HG02973 (cell line): Measurements from ENCODE around the gene MAP3K19.
"Not testable (repeated sequence)": the region's sequence is repeated elsewhere in the genome, so short reads cannot be mapped to it uniquely, and the experiment has no call there.

Experiments
- ATAC-seq: cut with Tn5 transposase; IDR thresholded peaks from one replicate; pipeline ENCODE4 v1.9.1; 2021; ENCODE audit warnings: moderate library complexity; ENCODE audit not compliant: unreplicated experiment

Gene MAP3K19

GRCh38 chr2:134988994-134989605, 58.1 kb downstream of the MAP3K19 start:
- ATAC-seq: no peak

- no peak for ATAC-seq
Measured at GRCh38 chr2:134985061-134985460, 62.2 kb downstream of the MAP3K19 start.

DNA sequence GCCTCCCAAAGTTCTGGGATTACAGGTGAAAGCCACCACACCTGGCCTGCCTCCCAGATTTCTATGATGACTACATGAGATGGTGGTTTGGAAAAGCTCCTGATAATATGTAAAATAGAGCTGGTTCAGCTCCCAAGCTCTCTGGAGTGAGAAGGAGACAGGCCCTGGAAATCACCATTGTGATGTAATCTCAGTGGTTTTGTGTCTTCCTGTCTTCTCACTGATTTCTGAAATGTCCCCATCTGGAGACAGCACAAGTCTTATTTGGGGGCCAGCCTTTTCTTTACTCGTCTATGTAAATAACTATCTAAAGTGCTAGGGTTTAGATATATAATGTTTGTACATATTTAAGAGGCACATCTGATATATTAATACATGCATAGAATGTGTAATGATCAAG, 64.6 kb downstream of the MAP3K19 start:
- no peak for ATAC-seq

- ATAC-seq: no peak
Measured at GRCh38 chr2:134980639-134981038, 66.6 kb downstream of the MAP3K19 start.

DNA sequence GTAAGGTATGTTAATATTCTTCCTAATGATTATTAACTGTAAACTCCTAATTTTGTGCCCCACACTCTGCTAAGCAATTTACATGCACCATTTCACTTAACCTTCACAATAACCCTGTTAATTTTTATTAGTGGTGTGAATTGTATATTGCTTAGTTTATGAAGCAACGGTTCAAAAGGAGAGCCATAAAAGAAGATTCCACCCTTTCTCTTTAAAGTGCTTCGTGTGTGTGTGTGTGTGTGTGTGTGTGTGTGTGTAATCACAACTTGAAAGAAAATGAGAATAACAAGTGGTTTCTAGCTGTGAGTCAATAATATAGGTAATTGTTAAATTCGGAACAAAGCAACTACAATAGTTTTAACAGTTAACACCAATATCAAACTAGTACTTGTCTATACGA, 68.0 kb downstream of the MAP3K19 start:
- no peak for ATAC-seq

GRCh38 chr2:134977104-134977503, 70.1 kb downstream of the MAP3K19 start:
- not testable (repeated sequence) for ATAC-seq

DNA sequence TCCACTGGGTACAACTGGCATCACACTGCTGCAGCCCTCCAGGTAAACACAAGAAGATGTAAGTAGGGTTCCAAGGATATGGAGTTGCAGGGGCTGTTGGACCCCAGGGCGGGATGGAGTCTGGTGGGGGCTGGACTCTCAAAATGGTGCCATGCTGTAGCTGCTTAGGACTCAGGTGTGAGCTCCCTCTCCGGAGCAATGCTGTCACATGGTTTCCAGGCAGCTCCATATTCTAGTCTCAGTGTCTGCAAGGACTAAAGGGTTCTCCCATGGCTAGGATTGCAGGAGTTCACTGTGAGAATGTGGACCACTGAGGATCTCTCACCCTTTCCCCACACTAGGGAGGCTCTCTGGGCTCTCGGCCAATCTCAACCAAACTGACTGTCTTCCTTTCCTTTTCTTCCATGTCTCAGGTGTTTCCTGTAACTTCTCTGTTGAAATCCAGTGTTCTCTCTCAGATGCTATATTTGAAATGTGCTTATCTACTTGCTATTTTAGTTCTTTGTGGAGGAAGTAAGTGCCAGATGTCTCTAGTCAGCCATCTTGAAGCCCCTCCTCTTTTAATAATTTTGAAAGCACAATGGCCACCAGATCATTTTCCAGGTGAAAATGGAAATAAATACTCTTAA, 71.1 kb downstream of the MAP3K19 start:
- no peak for ATAC-seq

- no peak for ATAC-seq
Measured at GRCh38 chr2:134975281-134976009, 71.8 kb downstream of the MAP3K19 start.

DNA sequence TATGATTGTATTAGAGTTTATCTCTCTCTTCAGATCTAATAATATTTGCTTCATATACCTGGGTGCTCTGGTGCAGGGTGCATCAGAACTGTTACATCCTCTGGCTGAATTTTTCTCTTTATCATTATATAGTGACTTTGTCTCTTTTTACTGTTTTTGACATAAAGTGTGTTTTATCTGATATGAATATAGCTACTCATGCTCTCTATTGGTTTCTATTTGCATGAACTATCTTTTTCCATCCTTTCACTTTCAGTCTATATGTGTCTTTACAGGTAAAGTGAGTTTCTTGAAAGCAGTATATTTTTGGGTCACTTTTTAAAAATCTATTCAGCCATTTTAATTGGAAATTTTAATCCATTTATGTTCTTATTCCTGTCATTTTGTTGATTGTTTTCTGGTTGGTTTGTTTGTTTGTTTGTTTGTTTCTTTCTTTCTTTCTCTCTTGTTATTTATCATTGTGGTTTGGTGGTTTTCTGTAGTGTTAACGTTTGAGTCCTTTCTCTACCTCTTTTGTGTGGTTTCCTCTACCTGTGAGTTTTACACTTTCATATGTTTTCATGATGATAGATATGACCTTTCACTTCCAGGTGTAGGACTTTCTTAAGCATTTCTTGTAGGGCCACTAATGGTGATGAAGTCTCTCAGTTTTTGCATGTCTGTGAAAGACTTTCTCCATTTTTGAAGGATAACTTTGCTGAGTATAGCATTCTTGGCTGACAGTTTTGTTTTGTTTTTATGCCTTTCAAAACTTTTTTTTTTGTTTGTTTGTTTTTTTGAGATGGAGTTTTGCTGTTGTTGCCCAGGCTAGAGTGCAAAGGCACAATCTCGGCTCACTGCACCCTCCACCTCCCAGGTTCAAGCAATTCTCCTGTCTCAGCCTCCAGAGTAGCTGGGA, 73.8 kb downstream of the MAP3K19 start:
- ATAC-seq: peak; percentile 86

DNA sequence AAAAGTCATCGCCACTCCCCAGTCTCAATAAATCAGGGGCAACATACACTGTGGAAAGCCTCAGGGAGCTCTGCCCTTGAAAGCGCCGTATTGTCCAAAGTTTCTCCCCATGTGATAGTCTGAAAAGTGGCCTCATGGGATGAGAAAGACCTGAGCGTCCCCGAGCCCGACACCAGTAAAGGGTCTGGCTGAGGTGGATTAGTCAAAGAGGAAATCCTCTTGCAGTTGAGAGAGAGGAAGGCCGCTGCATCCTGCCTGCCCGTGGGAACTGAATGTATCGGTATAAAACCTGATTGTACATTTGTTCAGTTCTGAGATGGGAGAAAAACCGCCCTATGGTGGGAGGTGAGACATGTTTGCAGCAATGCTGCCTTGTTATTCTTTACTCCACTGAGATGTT, 80.1 kb downstream of the MAP3K19 start:
- ATAC-seq: not testable (repeated sequence)

- ATAC-seq: no peak
Measured at GRCh38 chr2:134957477-134957876, 89.8 kb downstream of the MAP3K19 start.

GRCh38 chr2:134955744-134956143, 91.5 kb downstream of the MAP3K19 start:
- ATAC-seq: no peak

DNA sequence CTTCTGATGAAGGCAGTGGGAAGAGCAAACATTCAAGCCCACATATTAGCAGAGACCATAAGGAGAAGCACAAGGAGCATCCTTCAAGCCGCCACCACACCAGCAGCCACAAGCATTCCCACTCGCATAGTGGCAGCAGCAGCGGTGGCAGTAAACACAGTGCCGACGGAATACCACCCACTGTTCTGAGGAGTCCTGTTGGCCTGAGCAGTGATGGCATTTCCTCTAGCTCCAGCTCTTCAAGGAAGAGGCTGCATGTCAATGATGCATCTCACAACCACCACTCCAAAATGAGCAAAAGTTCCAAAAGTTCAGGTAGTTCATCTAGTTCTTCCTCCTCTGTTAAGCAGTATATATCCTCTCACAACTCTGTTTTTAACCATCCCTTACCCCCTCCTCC, 93.2 kb downstream of the MAP3K19 start:
- ATAC-seq: no peak

- ATAC-seq: no peak
Measured at GRCh38 chr2:134952608-134953007, 94.6 kb downstream of the MAP3K19 start.

DNA sequence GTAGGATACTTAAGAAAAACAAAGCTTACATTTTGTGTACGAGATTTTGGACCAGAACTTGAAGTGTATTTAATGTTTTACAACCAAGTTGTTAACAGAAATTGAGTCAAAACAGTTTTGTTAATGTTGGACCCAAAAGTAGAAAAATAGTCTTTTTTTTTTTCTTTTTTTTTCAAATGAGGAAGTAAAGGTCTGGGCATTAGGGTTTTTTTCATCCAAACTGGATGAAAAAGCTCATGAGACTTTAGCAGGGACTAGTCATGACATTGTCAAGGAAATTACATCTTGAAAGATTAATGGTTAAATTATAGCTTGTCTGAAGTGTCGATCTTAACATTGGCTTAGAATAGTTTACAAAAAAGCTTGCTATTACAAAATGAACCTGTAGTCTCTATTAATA, 96.4 kb downstream of the MAP3K19 start:
- ATAC-seq: no peak

GRCh38 chr2:134949981-134950708, 97.1 kb downstream of the MAP3K19 start:
- ATAC-seq: no peak

DNA sequence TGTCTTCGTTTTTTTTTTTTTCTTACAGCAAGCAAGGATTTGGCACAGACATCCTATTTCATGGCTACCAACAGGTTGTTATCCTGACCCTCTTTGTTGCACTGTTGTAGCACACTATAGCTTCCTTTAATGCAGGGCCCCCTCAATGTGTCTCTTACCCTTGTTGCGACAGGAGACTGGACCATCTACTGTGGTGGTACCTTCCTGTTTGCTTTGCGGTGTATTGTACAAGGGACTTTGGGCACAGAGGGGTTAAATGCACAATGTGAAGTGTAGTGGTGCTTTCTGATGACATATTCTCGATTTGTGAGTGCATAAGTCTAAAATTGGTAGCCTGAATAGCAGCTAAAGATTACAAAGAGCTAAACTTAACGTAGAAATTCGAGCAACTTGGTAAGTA, 101.2 kb downstream of the MAP3K19 start:
- no peak for ATAC-seq

DNA sequence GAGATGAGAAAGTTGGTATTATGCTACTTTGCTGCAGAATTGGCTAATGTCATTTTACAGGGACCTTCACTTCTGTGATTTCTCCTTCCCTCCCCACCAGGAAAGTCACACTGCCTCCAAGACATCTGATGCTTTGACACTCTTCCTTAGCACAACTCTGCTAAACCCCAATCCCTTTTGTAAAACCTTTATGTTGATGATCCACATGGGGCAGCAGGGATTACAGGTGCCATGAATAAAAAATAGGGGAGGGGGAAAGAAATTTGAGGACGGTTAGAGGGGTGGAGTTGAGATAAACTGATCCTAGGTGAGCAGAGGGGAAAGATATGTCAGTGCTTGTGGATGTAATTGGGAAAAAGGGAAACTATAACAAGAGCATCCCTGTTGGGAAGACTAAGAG, 102.3 kb downstream of the MAP3K19 start:
- no peak for ATAC-seq

GRCh38 chr2:134943540-134943939, 103.7 kb downstream of the MAP3K19 start:
- ATAC-seq: peak; percentile 67

DNA sequence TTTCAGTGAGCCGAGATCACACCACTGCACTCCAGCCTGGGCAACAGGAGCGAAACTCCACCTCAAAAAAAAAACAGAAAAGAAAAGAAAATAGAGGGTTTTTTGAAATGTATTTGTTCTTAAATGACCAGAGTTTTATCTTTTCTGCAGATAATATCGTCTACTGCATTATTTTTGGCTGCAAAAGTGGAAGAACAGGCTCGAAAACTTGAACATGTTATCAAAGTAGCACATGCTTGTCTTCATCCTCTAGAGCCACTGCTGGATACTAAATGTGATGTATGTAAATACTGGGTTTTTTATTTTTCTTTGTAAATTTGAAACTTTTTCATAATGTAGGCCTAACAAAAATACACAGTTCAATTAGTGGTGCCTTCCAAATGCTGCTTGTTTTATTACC, 110.6 kb downstream of the MAP3K19 start:
- ATAC-seq: no peak

- ATAC-seq: no peak
Measured at GRCh38 chr2:134934641-134935040, 112.6 kb downstream of the MAP3K19 start.
